GM20431 (cell line): ENCODE data around the gene FXYD1.

Experiments
- in situ Hi-C: fragments of 300-500 bp; cut with MseI, MboI; formaldehyde crosslinking; loops from one replicate; pipeline ENCODE4 v1.15.0; 2020; ENCODE audit warnings: low sequenced_read_pairs; ENCODE audit not compliant: unreplicated experiment

FXYD1 gene

GRCh38 chr19:35106898-35107541 lies 31.6 kb upstream of the FXYD1 start:
- in situ Hi-C loops, result no loop called here

- in situ Hi-C loops, result no loop called here
These were observed 31.1 kb upstream of the FXYD1 start for GRCh38 chr19:35107545-35107944.

- in situ Hi-C loops, result no loop called here
These were observed 29.9 kb upstream of the FXYD1 start for GRCh38 chr19:35108730-35109129.

- in situ Hi-C loops, result no loop called here
These were observed 29.1 kb upstream of the FXYD1 start for GRCh38 chr19:35109395-35110112.

GRCh38 chr19:35110974-35111373 lies 27.6 kb upstream of the FXYD1 start:
- in situ Hi-C loops, result no loop called here

DNA sequence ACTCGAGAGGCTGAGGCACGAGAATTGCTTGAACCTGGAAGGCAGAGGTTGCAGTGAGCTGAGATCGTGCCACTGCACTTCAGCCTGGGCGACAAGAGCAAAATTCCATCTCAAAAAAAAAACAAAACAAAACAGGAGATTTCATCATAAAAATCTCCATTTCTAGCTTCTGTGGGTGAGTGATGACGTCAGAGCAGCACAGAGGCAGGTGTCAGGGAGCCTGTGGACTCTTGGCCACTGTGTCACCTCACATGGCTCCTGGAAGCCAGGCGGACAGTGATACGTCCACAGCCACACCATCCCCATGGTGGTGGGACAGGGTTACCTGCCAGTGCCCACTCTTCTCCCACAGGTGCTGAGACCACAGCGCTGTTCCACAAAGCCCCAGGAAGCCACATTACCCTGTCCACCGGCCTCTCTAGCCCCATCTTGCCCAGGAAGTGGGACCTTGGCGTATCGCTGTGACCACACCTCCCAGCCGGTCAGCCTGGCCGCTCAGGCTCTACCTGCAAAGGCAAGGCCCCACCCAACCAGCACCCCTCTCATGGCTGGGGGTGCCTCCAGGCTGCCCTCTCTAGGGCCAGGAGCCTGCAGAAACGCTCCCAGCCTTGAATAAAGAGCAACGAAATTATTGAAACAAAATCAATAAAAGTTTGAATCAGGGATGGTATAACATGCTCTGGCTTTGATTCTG lies 25.5 kb upstream of the FXYD1 start:
- in situ Hi-C loops, result no loop called here

GRCh38 chr19:35114353-35115176 lies 24.1 kb upstream of the FXYD1 start:
- in situ Hi-C loops, result no loop called here

GRCh38 chr19:35115177-35115951 lies 23.3 kb upstream of the FXYD1 start, which contains the start of gene FXYD3:
TSS of gene FXYD3 (plus strand) at chr19:35115823. CDS start at chr19:35119377, 3,554 bp downstream.
- in situ Hi-C loops, result no loop called here

GRCh38 chr19:35116072-35116801 lies 22.4 kb upstream of the FXYD1 start:
- in situ Hi-C loops, result no loop called here

- in situ Hi-C loops, result no loop called here
These were observed 21.5 kb upstream of the FXYD1 start for GRCh38 chr19:35117116-35117515.

GRCh38 chr19:35117799-35118198 lies 20.8 kb upstream of the FXYD1 start:
- in situ Hi-C loops, result no loop called here

DNA sequence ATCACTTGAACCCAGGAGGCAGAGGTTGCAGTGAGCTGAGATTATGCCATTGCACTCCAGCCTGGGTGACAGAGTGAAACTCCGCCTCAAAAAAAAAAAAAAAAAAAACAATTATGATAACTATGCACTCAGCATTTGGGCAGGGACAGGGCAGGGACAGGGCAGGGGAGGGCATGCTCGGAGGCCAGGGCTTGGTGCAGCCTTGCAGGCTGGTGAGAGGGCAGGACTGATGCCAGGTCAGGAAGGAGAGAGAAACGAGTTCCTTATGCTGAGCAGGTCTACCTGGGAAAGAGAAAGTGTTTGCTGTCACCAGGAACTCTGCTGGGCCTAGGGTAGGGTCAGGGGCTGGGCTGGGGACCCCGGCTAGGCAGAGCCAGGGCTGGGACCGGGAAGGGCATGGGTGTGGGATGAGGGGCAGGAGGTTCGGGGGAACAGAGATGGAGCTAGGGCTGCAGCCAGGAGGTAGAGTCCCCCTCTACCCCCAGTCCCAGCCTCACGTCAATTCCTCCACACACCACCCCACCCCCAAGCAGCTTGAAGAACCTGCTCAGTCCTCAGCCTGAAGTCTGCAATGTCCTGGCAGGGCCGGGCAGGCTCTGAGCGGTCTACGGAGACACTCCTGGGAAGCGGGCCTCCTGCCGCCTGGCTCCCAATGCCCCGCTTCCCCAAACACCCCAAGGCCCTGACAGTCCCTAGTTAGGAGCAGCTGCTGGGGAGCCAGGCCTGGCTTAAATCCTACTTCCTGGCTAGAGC lies 20.2 kb upstream of the FXYD1 start:
- in situ Hi-C loops, result no loop called here

DNA sequence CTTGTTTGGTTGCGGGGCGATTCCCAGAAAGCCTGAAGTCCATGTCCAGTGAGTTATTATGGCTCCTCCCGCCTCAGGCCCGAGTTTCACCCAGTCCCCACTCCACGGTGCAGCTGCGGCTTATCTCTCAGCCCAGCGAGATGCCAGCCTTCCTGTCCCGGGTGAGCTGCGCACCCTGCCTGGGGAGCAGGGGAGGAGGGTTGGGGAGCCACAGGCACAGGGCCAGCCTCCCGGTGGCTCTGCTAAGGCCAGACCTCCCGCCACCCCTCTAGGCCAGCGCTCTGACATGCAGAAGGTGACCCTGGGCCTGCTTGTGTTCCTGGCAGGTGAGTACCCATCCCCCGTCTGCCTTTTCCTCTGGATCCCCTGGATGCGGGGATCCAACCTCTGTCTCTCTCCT lies 19.5 kb upstream of the FXYD1 start:
- in situ Hi-C loops, result no loop called here

GRCh38 chr19:35119578-35120155 lies 19.0 kb upstream of the FXYD1 start:
- in situ Hi-C loops, result no loop called here

DNA sequence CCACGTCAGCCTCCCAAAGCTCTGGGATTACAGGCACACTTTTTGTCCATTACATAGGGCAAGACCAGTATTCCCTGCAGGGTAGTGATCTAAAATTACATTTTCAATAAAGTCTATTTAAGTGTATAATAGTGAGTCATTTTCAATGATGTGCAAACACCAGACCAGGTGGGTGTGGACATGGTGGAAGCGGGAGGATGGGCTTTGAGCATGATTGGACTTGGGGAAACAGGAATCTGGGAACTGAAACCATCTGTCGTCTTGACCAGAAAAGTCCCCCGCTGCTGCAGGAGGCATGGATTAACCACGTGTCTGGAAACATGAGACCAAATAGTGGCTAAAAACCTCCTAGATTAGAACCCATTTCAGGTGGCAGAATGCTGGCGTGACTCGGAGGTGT lies 18.1 kb upstream of the FXYD1 start:
- in situ Hi-C loops, result no loop called here

- in situ Hi-C loops, result no loop called here
These were observed 17.7 kb upstream of the FXYD1 start for GRCh38 chr19:35120898-35121297.

- in situ Hi-C loops, result no loop called here
These were observed 15.7 kb upstream of the FXYD1 start for GRCh38 chr19:35122687-35123551.
